ENCODE data around the gene LHPP.

DNA sequence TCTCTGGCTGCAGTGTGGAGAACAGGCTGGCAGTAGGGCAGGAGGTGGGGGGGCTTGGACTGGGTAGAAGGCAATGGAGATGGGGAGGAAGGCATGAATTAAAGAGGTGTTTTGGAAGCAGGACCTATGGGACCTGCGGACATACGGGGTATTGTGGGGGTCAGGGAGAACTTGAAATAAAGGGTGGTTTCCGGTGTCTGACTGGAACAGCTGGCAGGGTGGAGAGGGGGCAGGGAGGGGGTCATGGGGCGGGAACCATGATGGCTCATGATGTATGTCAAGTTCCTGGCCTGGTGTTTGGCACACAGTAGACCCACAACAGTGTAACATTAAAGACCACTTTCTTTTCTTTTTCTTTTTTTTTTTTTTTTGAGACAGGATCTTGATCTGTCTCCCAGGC is 5.5 kb downstream of the LHPP start:
- TF ChIP-seq, protein P1, sequence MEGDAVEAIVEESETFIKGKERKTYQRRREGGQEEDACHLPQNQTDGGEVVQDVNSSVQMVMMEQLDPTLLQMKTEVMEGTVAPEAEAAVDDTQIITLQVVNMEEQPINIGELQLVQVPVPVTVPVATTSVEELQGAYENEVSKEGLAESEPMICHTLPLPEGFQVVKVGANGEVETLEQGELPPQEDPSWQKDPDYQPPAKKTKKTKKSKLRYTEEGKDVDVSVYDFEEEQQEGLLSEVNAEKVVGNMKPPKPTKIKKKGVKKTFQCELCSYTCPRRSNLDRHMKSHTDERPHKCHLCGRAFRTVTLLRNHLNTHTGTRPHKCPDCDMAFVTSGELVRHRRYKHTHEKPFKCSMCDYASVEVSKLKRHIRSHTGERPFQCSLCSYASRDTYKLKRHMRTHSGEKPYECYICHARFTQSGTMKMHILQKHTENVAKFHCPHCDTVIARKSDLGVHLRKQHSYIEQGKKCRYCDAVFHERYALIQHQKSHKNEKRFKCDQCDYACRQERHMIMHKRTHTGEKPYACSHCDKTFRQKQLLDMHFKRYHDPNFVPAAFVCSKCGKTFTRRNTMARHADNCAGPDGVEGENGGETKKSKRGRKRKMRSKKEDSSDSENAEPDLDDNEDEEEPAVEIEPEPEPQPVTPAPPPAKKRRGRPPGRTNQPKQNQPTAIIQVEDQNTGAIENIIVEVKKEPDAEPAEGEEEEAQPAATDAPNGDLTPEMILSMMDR (IDR thresholded peaks at IDR 0.05), result no peak
- TF ChIP-seq POLR2A (IDR thresholded peaks at IDR 0.05), result no peak

All from heart left ventricle (tissue), 13 donors.